Brain microvascular endothelial cell (primary cell): ENCODE data around the gene PREB.

Source experiments
- DNase-seq: peaks from one replicate; pipeline ENCODE4 v3.0.0-alpha.2; 2020
- H3K27ac ChIP-seq: fragments of 250-450 bp; sonication (Bioruptor Pico); 2 replicates; pipeline ENCODE4 v1.5.1; 2020; ENCODE audit warnings: mild to moderate bottlenecking, moderate library complexity
- H3K27me3 ChIP-seq: fragments of 250-450 bp; sonication (Bioruptor Pico); replicated peaks from 2 replicates; pipeline ENCODE4 v1.5.1; 2020; ENCODE audit warnings: mild to moderate bottlenecking
- H3K36me3 ChIP-seq: fragments of 250-450 bp; sonication (Bioruptor Pico); replicated peaks from 2 replicates; pipeline ENCODE4 v1.5.1; 2020; ENCODE audit warnings: mild to moderate bottlenecking
- H3K4me3 ChIP-seq: 2 replicates; pipeline ENCODE4 v1.5.1; 2011; ENCODE audit warnings: low read depth, mild to moderate bottlenecking, control low read depth, low read length, moderate library complexity
- in situ Hi-C: cut with HindIII; loops from 2 replicates; pipeline ENCODE4 v1.10.0; 2017; ENCODE audit warnings: low sequenced_read_pairs, low pct_ligation_motif_present
- TF ChIP-seq, protein P1 (sequence below): IDR thresholded peaks from 2 replicates; pipeline ENCODE4 v1.5.1; 2011; ENCODE audit warnings: low read depth, mild to moderate bottlenecking, moderate library complexity, low read length, control low read depth, inconsistent platforms; ENCODE audit errors: missing control alignments

Gene PREB

DNA sequence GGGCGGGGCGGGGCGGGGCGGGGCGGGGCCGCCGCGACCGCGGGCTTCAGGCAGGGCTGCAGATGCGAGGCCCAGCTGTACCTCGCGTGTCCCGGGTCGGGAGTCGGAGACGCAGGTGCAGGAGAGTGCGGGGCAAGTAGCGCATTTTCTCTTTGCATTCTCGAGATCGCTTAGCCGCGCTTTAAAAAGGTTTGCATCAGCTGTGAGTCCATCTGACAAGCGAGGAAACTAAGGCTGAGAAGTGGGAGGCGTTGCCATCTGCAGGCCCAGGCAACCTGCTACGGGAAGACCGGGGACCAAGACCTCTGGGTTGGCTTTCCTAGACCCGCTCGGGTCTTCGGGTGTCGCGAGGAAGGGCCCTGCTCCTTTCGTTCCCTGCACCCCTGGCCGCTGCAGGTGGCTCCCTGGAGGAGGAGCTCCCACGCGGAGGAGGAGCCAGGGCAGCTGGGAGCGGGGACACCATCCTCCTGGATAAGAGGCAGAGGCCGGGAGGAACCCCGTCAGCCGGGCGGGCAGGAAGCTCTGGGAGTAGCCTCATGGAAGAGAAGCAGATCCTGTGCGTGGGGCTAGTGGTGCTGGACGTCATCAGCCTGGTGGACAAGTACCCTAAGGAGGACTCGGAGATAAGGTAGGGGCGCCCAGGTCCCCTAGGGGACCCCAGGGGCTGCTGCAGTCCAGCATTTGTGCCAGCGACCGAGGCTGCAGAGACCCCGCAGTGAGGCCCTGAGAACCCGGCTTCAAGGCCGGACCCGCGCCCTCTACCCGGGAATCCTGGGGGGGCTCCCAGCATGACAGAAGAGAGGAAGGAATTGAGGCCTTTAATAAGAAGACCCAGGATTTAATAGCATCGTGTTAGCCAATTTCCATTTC lies 47.5 kb downstream of the PREB start, which contains the start of gene KHK:
KHK (plus strand) TSS at position 49 of the 870 bp plus-strand sequence; CDS start at position 537, 488 bp downstream.
- no peaks in the 10 kb centered on the region for H3K27me3 ChIP-seq
- in situ Hi-C loops = no loop called here
- peaks cover 3% of the 10 kb centered on the region for H3K36me3 ChIP-seq
- DNase-seq = no peak
- H3K27ac ChIP-seq = peak within 1 kb of the TSS; percentile 53
- TF ChIP-seq, protein P1, sequence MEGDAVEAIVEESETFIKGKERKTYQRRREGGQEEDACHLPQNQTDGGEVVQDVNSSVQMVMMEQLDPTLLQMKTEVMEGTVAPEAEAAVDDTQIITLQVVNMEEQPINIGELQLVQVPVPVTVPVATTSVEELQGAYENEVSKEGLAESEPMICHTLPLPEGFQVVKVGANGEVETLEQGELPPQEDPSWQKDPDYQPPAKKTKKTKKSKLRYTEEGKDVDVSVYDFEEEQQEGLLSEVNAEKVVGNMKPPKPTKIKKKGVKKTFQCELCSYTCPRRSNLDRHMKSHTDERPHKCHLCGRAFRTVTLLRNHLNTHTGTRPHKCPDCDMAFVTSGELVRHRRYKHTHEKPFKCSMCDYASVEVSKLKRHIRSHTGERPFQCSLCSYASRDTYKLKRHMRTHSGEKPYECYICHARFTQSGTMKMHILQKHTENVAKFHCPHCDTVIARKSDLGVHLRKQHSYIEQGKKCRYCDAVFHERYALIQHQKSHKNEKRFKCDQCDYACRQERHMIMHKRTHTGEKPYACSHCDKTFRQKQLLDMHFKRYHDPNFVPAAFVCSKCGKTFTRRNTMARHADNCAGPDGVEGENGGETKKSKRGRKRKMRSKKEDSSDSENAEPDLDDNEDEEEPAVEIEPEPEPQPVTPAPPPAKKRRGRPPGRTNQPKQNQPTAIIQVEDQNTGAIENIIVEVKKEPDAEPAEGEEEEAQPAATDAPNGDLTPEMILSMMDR = no peak
- H3K4me3 ChIP-seq = peak within 1 kb of the TSS; percentile 59

DNA sequence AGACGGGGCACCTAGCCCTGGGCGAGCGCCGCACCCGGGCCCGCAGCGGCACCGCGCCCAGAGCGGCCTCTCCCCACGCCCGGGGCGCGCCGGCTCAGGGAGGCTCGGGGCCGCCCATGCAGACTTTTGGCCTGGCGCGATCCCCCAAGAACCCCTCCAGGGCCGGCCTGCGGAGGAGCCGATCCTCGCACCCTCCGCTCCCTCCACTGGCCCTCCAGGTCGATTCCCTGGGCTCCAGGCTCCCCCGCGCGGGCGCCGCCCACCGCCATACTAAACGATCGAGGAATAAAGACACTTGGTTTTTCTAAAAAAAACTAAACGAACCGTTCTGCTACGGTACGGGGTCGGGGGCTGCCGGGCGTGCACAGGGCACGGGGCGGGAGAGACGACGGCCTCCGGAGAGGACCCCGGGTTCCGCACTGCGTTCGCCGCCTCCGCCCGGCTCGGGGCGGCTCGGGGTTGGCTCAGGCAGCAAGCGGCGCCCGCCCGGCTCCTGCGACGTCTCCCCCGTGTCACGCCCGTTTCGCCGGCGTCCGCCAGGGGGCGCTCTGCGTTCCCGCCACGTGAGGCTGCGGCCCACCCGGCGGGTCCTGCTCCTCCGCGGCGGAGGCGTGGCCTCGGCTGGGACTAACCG lies 48.2 kb downstream of the PREB start:
- peak overlapping the region; percentile 53 for H3K27ac ChIP-seq
- TF ChIP-seq, protein P1 = peak; percentile 61
- in situ Hi-C loops = no loop called here

DNA sequence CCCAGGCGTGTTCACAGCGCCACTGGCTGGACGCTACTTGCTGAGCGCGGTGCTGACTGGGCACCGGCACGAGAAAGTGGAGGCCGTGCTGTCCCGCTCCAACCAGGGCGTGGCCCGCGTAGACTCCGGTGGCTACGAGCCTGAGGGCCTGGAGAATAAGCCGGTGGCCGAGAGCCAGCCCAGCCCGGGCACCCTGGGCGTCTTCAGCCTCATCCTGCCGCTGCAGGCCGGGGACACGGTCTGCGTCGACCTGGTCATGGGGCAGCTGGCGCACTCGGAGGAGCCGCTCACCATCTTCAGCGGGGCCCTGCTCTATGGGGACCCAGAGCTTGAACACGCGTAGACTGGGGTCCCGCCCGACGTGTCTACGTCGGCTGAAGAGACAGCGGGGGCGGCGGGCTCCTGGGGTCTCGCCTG lies 48.8 kb downstream of the PREB start:
- H3K36me3 ChIP-seq = peaks cover 3% of the 10 kb centered on the region
- in situ Hi-C loops = no loop called here
- no peaks in the 10 kb centered on the region for H3K27me3 ChIP-seq
- DNase-seq = peak; percentile 50
- peak overlapping the region; percentile 53 for H3K27ac ChIP-seq
- TF ChIP-seq, protein P1 = peak; percentile 62
- peak overlapping the region; percentile 59 for H3K4me3 ChIP-seq

More for the DNA sequence above, 48.2 kb downstream of the PREB start:
- no peaks in the 10 kb centered on the region for H3K27me3 ChIP-seq
- DNase-seq = peak; percentile 86
- peaks cover 3% of the 10 kb centered on the region for H3K36me3 ChIP-seq
- H3K4me3 ChIP-seq = peak overlapping the region; percentile 59

DNA sequence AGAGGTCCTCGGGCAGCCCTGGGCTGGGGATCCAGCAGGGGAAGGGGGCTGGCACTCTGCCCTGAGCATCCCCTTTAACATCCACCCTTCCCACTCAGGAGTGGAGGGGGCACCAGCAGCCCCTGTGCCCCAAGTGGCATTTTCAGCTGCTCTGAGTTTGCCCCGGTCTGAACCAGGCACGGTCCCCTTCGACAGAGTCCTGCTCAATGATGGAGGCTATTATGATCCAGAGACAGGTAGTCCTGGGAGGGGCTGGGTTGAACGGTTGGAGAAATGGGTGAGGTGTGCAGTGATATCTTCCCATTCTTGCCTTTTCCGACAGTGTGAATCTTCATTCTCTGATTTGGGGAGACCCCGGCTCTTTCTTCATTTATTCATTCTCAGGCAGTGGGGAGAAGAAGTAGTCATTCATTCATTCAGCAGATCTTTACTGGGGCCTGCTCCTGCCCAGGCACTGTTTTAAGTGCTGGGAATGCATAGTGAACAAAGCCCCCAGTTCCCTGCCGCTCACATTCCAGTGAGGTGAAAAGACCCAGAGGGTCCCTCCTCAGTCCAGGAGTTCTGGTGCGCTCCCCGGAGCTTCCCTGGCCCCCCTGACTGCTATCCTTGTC lies 49.3 kb downstream of the PREB start:
- no peak for DNase-seq
- TF ChIP-seq, protein P1 = no peak
- Histone ChIP-seq H3K36me3 (peaks cover 3% of the 10 kb centered on the region), H3K27me3 (no peaks in the 10 kb centered on the region), H3K27ac (no peak overlapping the region), H3K4me3 (peak overlapping the region; percentile 59)
- in situ Hi-C loops = no loop called here

DNA sequence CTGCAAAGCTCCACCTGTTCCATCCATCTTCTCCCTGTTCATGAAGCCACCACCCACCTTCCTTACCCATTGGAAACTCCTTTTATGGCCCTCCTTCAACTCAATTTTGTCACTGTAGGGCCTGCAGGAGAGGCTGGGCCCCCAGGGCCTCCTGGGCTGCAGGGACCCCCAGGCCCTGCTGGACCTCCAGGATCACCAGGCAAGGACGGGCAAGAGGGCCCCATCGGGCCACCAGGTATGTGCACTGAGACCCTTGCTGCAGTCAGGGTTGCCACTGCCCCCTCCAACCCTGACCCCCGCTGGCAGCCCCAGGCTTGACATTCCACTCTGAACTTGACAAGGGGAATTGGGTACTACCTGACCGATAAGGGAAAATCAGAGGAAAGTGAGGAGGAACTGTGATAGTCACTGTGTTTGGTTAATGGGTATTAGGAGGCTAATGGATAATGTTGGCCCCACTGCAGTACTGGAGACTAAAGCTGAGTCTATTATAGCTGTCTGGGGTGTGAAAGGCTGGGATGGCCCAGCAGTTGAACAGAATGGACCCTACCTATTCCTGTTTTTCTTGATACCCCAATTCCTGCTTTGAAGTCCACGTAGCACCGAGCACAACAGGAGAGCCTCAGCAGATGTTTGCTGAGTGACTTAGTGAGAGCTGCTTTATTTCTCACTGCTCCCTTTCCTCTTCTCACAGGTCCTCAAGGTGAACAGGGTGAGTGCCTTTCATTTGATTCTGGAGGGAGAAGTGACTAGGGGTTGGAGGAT lies 50.0 kb downstream of the PREB start:
- Histone ChIP-seq H3K27ac (no peak overlapping the region), H3K36me3 (peaks cover 3% of the 10 kb centered on the region), H3K4me3 (no peak overlapping the region), H3K27me3 (no peaks in the 10 kb centered on the region)
- no peak for DNase-seq
- TF ChIP-seq, protein P1 = no peak
- in situ Hi-C loops = no loop called here
